AG09319 (cell line): ENCODE measurements around the gene PROM1.

Source experiments
- DNase-seq: peaks from one replicate; pipeline ENCODE4 v3.0.0-alpha.2; 2010; ENCODE audit warnings: low read depth; ENCODE audit errors: extremely low read depth
- CTCF ChIP-seq: IDR thresholded peaks from 2 replicates; pipeline ENCODE4 v1.5.1; 2011; ENCODE audit warnings: low read depth, mild to moderate bottlenecking, inconsistent platforms, low read length, moderate library complexity

PROM1 gene

GRCh38 chr4:16027626-16028025 lies 56.2 kb downstream of the PROM1 start:
- DNase-seq, result no peak
- TF ChIP-seq CTCF, result no peak

- DNase-seq, result no peak
- TF ChIP-seq CTCF, result no peak
Observed at GRCh38 chr4:16027114-16027513, 56.7 kb downstream of the PROM1 start.

- DNase-seq, result no peak
- peak; percentile 68 for TF ChIP-seq CTCF
Observed at GRCh38 chr4:16026160-16026761, 57.6 kb downstream of the PROM1 start.

GRCh38 chr4:16025268-16025667 lies 58.6 kb downstream of the PROM1 start:
- DNase-seq, result no peak
- TF ChIP-seq CTCF, result no peak

GRCh38 chr4:16023776-16024408 lies 59.9 kb downstream of the PROM1 start:
- no peak for TF ChIP-seq CTCF
- DNase-seq, result no peak

- no peak for DNase-seq
- TF ChIP-seq CTCF, result no peak
Observed at GRCh38 chr4:16021804-16022560, 61.8 kb downstream of the PROM1 start.

GRCh38 chr4:16019649-16020048 lies 64.2 kb downstream of the PROM1 start:
- DNase-seq, result no peak
- no peak for TF ChIP-seq CTCF
